AG04450 (cell line): ENCODE results near the gene WSB1. TPM values are rescaled to one million over a fixed set of nuclear protein-coding genes. Genes with fewer than 3 reads are reported as not detected.

Source experiments
- CTCF ChIA-PET: fragments of 300-600, 350-600 bp; formaldehyde crosslinking; extraction: SDS; loops from one replicate; lab custom pipeline; 2022; ENCODE audit warnings: antibody characterized with exemption, inconsistent platforms; lab: Charles Lee
- POLR2A ChIA-PET: fragments of 350-600 bp; formaldehyde crosslinking; extraction: SDS; loops from one replicate; lab custom pipeline; 2021; ENCODE audit warnings: antibody characterized with exemption, inconsistent platforms; lab: Yijun Ruan, JAX
- DNase-seq: peaks from one replicate; pipeline ENCODE4 v3.0.0-alpha.2; 2011; ENCODE audit warnings: low read depth, low spot score
- H3K27ac ChIP-seq: one replicate; pipeline ENCODE4 v1.5.1; 2012; ENCODE audit warnings: low read depth, low read length, control low read depth
- H3K27me3 ChIP-seq: one replicate; pipeline ENCODE4 v1.6.0; 2012; ENCODE audit warnings: low read length; ENCODE audit not compliant: control insufficient read depth, insufficient read depth
- H3K4me3 ChIP-seq: 2 replicates; pipeline ENCODE4 v1.5.1; 2011; ENCODE audit warnings: mild to moderate bottlenecking, low read depth, low read length, control low read depth
- H3K9me3 ChIP-seq: 2 replicates; pipeline ENCODE4 v1.5.1; 2012; ENCODE audit warnings: low read length; ENCODE audit not compliant: control insufficient read depth, insufficient read depth
- polyA plus RNA-seq: library from polyadenylated mRNA; depleted of rRNA; stranded (reverse); fragments of >200 nt; gene quantifications from 2 replicates; pipeline ENCODE4 v1.2.3, GENCODE V29; 2011; rRNA removed
- small RNA-seq: library from RNA; depleted of rRNA; stranded (forward); fragments of <200 nt; gene quantifications from one replicate; pipeline ENCODE3, GENCODE V24; 2012; ENCODE audit warnings: low read depth; ENCODE audit not compliant: insufficient read length
- TF ChIP-seq, protein P1 (sequence below): IDR thresholded peaks from 2 replicates; pipeline ENCODE4 v1.5.1; 2011; ENCODE audit warnings: low read depth, low read length, control low read depth, inconsistent platforms

Gene WSB1
- polyA plus RNA-seq, 1 experiment = 204 TPM

DNA sequence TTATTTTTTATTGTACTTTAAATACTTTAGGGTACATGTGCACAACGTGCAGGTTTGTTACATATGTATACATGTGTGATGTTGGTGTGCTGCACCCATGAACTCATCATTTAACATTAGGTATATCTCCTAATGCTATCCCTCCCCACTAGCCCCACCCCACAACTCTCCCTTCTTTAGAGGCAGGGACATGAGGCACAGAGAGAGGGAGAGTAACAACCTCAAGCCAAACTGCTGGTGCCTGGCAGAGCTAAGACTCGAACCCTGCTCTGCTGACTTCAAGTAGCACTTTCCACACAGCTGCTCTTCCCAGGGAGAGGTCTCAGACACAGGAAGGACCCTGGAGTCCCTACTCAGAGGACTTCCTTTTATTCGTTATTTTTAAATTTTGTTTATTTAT is 69.4 kb downstream of the WSB1 start:
- CTCF ChIA-PET = interaction anchor here (0.6 to 1.6 kb wide), 6 partner anchors 9 to 288 kb away, joined by 3 to 10 read pairs (median 4); no protein-coding TSS in a partner anchor
- POLR2A ChIA-PET = no interaction called here
- no peak overlapping the region for H3K27ac ChIP-seq

More for the DNA sequence above, 69.4 kb downstream of the WSB1 start:
- Histone ChIP-seq H3K27me3 (no peaks in the 10 kb centered on the region), H3K9me3 (no peaks in the 10 kb centered on the region), H3K4me3 (no peak overlapping the region)
- no peak for DNase-seq
- TF ChIP-seq, protein P1, sequence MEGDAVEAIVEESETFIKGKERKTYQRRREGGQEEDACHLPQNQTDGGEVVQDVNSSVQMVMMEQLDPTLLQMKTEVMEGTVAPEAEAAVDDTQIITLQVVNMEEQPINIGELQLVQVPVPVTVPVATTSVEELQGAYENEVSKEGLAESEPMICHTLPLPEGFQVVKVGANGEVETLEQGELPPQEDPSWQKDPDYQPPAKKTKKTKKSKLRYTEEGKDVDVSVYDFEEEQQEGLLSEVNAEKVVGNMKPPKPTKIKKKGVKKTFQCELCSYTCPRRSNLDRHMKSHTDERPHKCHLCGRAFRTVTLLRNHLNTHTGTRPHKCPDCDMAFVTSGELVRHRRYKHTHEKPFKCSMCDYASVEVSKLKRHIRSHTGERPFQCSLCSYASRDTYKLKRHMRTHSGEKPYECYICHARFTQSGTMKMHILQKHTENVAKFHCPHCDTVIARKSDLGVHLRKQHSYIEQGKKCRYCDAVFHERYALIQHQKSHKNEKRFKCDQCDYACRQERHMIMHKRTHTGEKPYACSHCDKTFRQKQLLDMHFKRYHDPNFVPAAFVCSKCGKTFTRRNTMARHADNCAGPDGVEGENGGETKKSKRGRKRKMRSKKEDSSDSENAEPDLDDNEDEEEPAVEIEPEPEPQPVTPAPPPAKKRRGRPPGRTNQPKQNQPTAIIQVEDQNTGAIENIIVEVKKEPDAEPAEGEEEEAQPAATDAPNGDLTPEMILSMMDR = no peak

Small RNAs within 50 kb of the gene (small RNA-seq; reads per million reads assigned to genes)
- not detected for gene MIR4522

Other genes with a start within 250 kb of the WSB1 start
- gene KSR1, start 162.3 kb downstream of the WSB1 start, polyA plus RNA-seq = 28.2 and 34.9 TPM in 2 replicates